Measurements from ENCODE around the gene CCDC86.

CCDC86 gene

GRCh38 chr11:60852982-60853950 is 11.4 kb downstream of the CCDC86 start:
- no peaks in the 10 kb centered on the region for H3K9me3 Mint-ChIP-seq
- peaks cover 34% of the 10 kb centered on the region for H3K4me1 Mint-ChIP-seq (ENCODE audit: low read depth)
- no peak overlapping the region for H3K27ac Mint-ChIP-seq
- H3K27me3 Mint-ChIP-seq (ENCODE audit: low read depth), result no peaks in the 10 kb centered on the region
- peak overlapping the region; percentile 87 for H3K4me3 Mint-ChIP-seq
- H3K36me3 Mint-ChIP-seq (ENCODE audit: low read depth), result peaks cover 39% of the 10 kb centered on the region
- no peak for DNase-seq (ENCODE audit: low spot score)

DNA sequence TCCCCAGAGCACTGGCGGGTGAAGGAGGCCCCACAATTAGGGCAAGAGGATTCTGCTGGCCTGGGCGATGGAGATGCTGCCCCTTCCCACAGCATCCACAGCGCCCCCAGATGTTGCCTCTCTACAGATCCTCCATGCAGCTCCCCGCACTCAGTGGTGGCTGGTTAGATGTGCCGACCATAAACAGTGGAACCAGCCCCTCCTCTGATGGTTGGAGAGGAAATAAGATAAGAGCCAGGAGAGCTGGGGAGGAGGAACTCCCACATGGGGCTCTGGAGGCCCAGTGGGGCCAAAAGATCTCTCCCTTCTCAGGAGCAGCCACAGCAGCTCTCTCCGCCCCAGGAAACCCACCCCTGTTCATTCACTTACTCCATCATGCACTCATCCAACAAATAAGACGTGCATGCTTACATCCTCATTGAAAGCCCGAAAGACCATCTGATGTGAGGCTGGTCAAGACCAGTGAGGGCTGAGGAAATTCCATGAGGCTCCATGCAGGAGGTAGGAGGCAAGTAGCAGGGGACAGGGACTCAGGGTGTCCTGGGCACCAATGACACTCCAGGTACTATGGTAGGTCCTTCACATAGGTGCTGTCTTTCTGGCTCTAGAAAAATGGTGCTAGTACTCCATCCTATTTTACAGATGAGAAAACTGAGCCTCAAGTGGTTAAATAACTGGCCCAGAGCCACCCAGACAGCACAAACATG is 12.4 kb downstream of the CCDC86 start:
- DNase-seq (ENCODE audit: low spot score), result no peak
- H3K27ac Mint-ChIP-seq, result no peak overlapping the region
- H3K4me3 Mint-ChIP-seq, result peak overlapping the region; percentile 87
- H3K9me3 Mint-ChIP-seq, result no peaks in the 10 kb centered on the region
- H3K27me3 Mint-ChIP-seq (ENCODE audit: low read depth), result no peaks in the 10 kb centered on the region
- H3K4me1 Mint-ChIP-seq (ENCODE audit: low read depth), result peaks cover 42% of the 10 kb centered on the region
- peaks cover 33% of the 10 kb centered on the region for H3K36me3 Mint-ChIP-seq (ENCODE audit: low read depth)

DNA sequence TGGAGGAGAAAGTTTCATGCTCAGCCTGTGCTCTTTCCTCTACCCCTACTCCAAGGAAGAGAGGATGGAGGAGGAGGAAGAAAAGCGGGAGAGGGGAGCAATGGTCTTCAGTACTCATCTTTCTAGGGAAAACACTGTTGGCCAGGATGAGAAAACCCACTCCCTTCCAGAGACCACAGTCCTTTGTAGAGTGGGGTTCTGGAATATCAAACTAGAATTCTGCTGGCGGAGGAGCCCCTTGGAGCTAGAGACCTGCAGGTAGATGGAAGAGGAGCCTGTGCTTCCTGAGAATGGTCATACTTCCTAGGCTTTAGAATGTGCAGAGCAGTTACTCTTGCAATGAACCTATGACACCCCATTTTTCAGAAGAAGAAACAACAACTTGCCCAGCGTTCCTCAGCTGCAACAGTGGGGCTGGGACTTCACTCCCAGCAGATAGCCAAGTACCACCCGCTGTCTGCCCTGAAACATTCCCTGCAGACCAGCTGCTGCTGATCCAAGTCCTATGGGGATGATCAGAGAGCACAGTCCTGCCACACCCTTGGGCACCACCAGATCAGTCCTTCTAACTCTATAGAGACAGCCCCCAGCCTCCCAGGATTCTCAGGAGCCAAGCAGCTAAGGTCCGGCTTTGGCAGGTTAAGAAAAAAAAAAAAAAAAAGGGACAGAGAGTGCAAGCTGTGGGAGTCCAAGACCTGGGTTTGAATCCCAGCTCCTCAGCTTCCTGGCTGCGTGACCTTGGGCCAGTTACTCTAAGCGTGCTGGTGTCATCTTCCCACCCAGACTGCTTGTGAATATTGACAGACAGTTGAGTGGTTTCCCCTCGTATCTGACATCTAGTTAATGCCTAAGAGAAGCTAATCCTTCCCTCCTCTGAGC is 13.2 kb downstream of the CCDC86 start:
- Mint-ChIP-seq H3K36me3 (ENCODE audit: low read depth) (peaks cover 28% of the 10 kb centered on the region), H3K27me3 (ENCODE audit: low read depth) (no peaks in the 10 kb centered on the region), H3K27ac (peak overlapping the region; percentile 74), H3K4me1 (ENCODE audit: low read depth) (peaks cover 46% of the 10 kb centered on the region), H3K4me3 (peak overlapping the region; percentile 87), H3K9me3 (no peaks in the 10 kb centered on the region)
- DNase-seq (ENCODE audit: low spot score), result no peak

GRCh38 chr11:60855726-60856633 is 14.1 kb downstream of the CCDC86 start, which contains the start of gene PTGDR2:
Gene PTGDR2 (minus strand): TSS chr11:60855950. CDS start chr11:60853722, 2,228 bp downstream.
- Mint-ChIP-seq H3K36me3 (ENCODE audit: low read depth) (peaks cover 21% of the 10 kb centered on the region), H3K27ac (peak within 1 kb of the TSS; percentile 74), H3K4me1 (ENCODE audit: low read depth) (peaks cover 49% of the 10 kb centered on the region), H3K27me3 (ENCODE audit: low read depth) (no peaks in the 10 kb centered on the region), H3K4me3 (peak within 1 kb of the TSS; percentile 87), H3K9me3 (no peaks in the 10 kb centered on the region)
- no peak for DNase-seq (ENCODE audit: low spot score)

GRCh38 chr11:60857378-60858232 is 15.7 kb downstream of the CCDC86 start:
- Mint-ChIP-seq H3K4me3 (no peak overlapping the region), H3K27me3 (ENCODE audit: low read depth) (no peaks in the 10 kb centered on the region), H3K27ac (peak overlapping the region; percentile 39), H3K9me3 (no peaks in the 10 kb centered on the region), H3K4me1 (ENCODE audit: low read depth) (peaks cover 52% of the 10 kb centered on the region), H3K36me3 (ENCODE audit: low read depth) (peaks cover 11% of the 10 kb centered on the region)
- no peak for DNase-seq (ENCODE audit: low spot score)

- peak overlapping the region; percentile 39 for H3K4me3 Mint-ChIP-seq
- no peaks in the 10 kb centered on the region for H3K9me3 Mint-ChIP-seq
- peaks cover 53% of the 10 kb centered on the region for H3K4me1 Mint-ChIP-seq (ENCODE audit: low read depth)
- DNase-seq (ENCODE audit: low spot score), result no peak
- H3K27me3 Mint-ChIP-seq (ENCODE audit: low read depth), result no peaks in the 10 kb centered on the region
- H3K27ac Mint-ChIP-seq, result peak overlapping the region; percentile 80
- peaks cover 9% of the 10 kb centered on the region for H3K36me3 Mint-ChIP-seq (ENCODE audit: low read depth)
These were observed 16.3 kb downstream of the CCDC86 start for GRCh38 chr11:60858236-60858635.

DNA sequence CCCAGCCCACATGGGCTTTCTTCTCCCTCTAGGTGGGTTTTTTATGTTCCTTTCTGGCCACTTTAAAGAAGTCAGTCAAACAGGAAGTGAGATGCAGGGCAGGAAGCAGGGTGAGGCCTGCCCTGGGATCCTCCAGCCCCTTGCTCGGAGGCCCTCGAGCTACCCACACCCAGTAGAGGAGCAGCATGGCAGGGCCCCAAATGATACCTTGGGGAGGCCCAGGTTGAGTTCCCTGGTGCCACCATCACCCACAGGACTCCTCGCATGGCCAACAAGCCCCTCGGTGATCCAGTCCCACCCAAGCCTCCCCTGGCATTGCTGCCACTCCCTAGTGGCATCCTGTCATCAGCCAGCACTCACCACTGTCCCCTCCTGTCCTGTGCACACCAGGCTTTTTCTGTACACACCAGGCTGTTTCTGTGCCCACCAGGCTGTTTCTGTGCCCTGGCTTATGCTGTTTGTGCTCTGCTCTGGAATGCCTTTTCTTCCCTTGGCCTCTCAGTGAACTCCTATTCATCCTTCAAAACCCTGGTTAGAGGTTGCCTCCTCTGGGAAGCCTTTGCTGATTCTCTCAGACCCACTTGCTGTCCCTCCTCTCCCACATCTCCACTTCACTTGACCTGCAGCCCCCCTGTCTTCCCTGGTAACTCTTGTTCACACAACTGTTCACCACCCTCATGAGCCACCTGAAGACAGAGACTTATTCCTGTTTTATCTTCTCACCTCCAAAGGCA is 17.0 kb downstream of the CCDC86 start:
- peaks cover 6% of the 10 kb centered on the region for H3K36me3 Mint-ChIP-seq (ENCODE audit: low read depth)
- DNase-seq (ENCODE audit: low spot score), result no peak
- peaks cover 3% of the 10 kb centered on the region for H3K27me3 Mint-ChIP-seq (ENCODE audit: low read depth)
- H3K27ac Mint-ChIP-seq, result peak overlapping the region; percentile 80
- no peaks in the 10 kb centered on the region for H3K9me3 Mint-ChIP-seq
- peak overlapping the region; percentile 39 for H3K4me3 Mint-ChIP-seq
- H3K4me1 Mint-ChIP-seq (ENCODE audit: low read depth), result peaks cover 58% of the 10 kb centered on the region

DNA sequence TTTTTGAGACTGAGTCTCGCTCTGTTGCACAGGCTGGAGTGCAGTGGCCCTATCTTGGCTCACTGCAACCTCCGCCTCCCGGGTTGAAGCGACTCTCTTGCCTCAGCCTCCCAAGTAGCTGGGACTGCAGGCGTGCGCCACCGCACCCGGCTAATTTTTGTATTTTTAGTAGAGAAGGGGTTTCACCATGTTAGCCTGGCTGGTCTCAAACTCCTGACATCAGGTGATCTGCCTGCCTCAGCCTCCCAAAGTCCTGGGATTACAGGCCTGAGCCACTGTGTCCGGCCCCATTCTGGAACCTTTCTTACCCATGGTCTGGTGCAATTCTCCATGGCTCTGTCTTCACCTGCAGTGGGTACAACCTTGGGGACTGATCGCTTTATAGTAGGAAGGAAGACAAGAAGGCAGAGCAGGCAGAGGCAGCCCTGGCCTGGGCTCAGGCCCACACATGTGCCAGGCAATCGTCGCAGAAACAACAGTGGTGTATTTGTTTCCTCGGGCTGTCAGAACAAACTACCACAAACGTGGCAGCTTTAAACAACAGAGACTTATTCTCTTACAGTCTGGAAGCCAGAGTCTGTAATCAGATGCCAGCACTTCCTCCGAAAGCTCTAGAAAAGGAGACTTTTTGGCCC is 17.8 kb downstream of the CCDC86 start:
- H3K27ac Mint-ChIP-seq, result no peak overlapping the region
- peaks cover 2% of the 10 kb centered on the region for H3K36me3 Mint-ChIP-seq (ENCODE audit: low read depth)
- no peaks in the 10 kb centered on the region for H3K9me3 Mint-ChIP-seq
- DNase-seq (ENCODE audit: low spot score), result no peak
- peaks cover 59% of the 10 kb centered on the region for H3K4me1 Mint-ChIP-seq (ENCODE audit: low read depth)
- H3K27me3 Mint-ChIP-seq (ENCODE audit: low read depth), result peaks cover 3% of the 10 kb centered on the region
- H3K4me3 Mint-ChIP-seq, result no peak overlapping the region

DNA sequence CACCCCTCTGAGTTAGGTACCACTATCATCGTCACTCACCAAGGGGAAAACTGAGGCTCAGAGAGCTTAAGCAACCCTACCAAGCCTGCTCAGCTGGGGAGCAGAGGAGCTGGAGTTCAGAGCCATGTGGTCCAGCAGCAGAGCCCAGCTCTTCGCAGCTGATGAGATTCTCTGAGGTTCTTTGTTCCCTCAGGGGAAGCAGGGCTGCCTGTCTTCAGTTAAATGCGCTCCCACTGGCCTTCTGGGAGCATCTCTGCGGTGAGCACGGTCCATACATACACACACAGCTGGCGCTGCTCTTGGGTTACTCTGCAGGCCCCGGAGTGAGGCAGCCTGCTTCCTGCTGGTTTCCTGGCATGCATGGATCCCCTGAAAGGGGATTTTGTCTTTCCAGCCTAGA is 19.0 kb downstream of the CCDC86 start:
- Mint-ChIP-seq H3K4me3 (no peak overlapping the region), H3K4me1 (ENCODE audit: low read depth) (peaks cover 59% of the 10 kb centered on the region), H3K27ac (no peak overlapping the region), H3K9me3 (no peaks in the 10 kb centered on the region), H3K36me3 (ENCODE audit: low read depth) (no peaks in the 10 kb centered on the region), H3K27me3 (ENCODE audit: low read depth) (peaks cover 3% of the 10 kb centered on the region)
- no peak for DNase-seq (ENCODE audit: low spot score)

- DNase-seq (ENCODE audit: low spot score), result no peak
- Mint-ChIP-seq H3K27me3 (ENCODE audit: low read depth) (peaks cover 3% of the 10 kb centered on the region), H3K4me3 (no peak overlapping the region), H3K36me3 (ENCODE audit: low read depth) (no peaks in the 10 kb centered on the region), H3K9me3 (no peaks in the 10 kb centered on the region), H3K4me1 (ENCODE audit: low read depth) (peaks cover 56% of the 10 kb centered on the region), H3K27ac (no peak overlapping the region)
These were observed 20.3 kb downstream of the CCDC86 start for GRCh38 chr11:60862171-60862570.

All from T-helper 2 cell treated with Interferon-gamma antibody and Interleukin-4, amounts not matched to agents 5 μg/mL and 100 μg/mL, for 36 hours (primary cell).